GM18526 (cell line): Measurements from ENCODE around the gene PSMA3.

ENCODE experiments used
- POLR2A ChIP-seq: IDR thresholded peaks from 3 replicates; pipeline ENCODE4 v1.6.1; 2011; ENCODE audit not compliant: insufficient read length; ENCODE audit errors: extremely low read depth

Gene PSMA3

GRCh38 chr14:58244556-58245387 is at the start of gene PSMA3:
PSMA3 (plus strand) TSS chr14:58244843; CDS start chr14:58244921, 78 bp downstream.
- TF ChIP-seq POLR2A: peak; percentile 88

- no peak for TF ChIP-seq POLR2A
Observed at GRCh38 chr14:58196198-58196597, 48.4 kb upstream of the PSMA3 start.

GRCh38 chr14:58198086-58198485 is 46.6 kb upstream of the PSMA3 start:
- no peak for TF ChIP-seq POLR2A

GRCh38 chr14:58199726-58200479 is 44.7 kb upstream of the PSMA3 start, which contains the start of gene ACTR10:
ACTR10 (plus strand) TSS chr14:58200149; CDS start chr14:58200218, 69 bp downstream.
- peak; percentile 63 for TF ChIP-seq POLR2A

- TF ChIP-seq POLR2A: no peak
Observed at GRCh38 chr14:58200480-58200841, 44.2 kb upstream of the PSMA3 start.

- TF ChIP-seq POLR2A: no peak
Observed at GRCh38 chr14:58200846-58201245, 43.8 kb upstream of the PSMA3 start.

- TF ChIP-seq POLR2A: no peak
Observed at GRCh38 chr14:58213176-58213575, 31.5 kb upstream of the PSMA3 start.

- TF ChIP-seq POLR2A: no peak
Observed at GRCh38 chr14:58215191-58215914, 29.3 kb upstream of the PSMA3 start.

- TF ChIP-seq POLR2A: no peak
Observed at GRCh38 chr14:58216544-58216943, 28.1 kb upstream of the PSMA3 start.

GRCh38 chr14:58227096-58227819 is 17.4 kb upstream of the PSMA3 start:
- TF ChIP-seq POLR2A: no peak

- TF ChIP-seq POLR2A: no peak
Observed at GRCh38 chr14:58238252-58239243, 6.1 kb upstream of the PSMA3 start.

GRCh38 chr14:58239244-58240195 is 5.1 kb upstream of the PSMA3 start:
- no peak for TF ChIP-seq POLR2A
